IPS-18c (cell line): ENCODE results near the gene NEIL3.
"Not testable (repeated sequence)": the region's sequence is repeated elsewhere in the genome, so short reads cannot be mapped to it uniquely, and the experiment has no call there.

Experiments used
- H3K4me3 ChIP-seq: 2 replicates; pipeline ENCODE4 v1.7.0; 2013; ENCODE audit warnings: low read depth, mild to moderate bottlenecking, low read length, moderate library complexity; ENCODE audit not compliant: insufficient read depth
- H3K9me3 ChIP-seq: one replicate; pipeline ENCODE4 v1.6.1; 2013; ENCODE audit warnings: mild to moderate bottlenecking, low read length, moderate library complexity; ENCODE audit not compliant: control insufficient read depth, insufficient read depth

NEIL3 gene

DNA sequence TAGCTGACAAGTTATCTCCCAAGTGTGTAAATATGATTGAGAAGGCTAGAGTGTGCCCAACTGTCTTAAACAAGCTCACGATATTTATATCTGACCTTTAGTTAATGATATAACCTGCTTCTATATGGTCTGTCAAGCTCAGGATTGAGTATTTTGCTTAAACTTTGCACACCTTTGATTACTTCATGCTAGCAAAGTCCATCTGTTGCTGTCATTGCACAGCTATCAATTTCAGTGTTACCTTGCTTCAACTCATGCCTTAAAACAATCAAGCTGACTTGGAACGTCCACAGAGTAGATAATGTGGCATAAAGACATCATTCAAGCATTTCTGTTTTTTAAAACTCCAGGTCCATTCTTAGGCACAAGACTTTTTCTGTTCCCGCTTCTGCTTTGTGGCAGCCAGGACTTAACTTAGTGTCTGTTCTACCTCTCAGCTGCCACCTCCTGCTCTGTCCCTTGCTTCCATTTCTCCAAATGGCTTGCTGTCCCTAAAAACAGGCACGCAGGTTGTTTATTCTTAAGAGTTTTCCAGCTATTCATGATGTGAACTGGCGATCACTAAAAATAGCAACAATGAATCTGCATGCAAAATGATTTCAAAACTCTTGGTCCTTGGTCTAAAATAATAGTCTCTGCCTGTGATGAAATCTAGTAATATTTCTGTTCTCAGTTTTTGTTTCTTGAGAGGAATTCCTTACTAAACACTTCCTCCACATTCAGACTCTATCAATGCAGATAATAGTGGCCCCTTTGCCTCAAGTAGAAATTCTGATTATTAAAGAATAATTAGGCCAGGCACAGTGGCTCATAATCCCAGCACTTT lies 16.3 kb upstream of the NEIL3 start:
- Histone ChIP-seq H3K9me3 (peaks cover 4% of the 10 kb centered on the region), H3K4me3 (no peak overlapping the region)

DNA sequence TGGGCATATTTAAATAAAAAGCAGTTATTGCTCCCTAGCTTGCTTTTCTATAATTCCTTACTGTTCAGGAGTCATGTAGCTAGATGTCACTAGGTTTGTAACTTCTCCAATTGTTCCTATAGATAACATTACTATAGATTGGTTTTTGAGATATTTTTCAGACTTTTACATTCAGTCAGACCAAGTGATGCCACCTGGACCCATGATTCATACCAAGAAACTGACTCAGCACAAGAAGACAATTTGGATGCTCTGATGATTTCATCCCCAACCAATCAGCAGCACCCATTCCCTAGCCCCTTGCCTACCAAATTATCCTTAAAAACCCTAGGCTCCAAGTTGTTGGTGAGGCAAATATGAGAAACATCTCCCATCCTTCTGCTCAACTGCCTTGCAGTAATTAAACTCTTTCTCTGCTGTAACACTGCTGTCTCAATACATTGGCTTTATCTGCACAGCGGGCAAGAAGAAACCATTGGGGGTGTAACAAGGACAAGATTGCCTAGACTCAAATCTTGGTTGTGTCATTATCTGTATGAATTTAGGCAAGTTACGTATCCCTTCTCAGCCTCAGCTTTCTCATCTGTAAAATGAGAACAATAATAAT lies 11.8 kb upstream of the NEIL3 start:
- Histone ChIP-seq H3K4me3 (no peak overlapping the region), H3K9me3 (peaks cover 4% of the 10 kb centered on the region)

DNA sequence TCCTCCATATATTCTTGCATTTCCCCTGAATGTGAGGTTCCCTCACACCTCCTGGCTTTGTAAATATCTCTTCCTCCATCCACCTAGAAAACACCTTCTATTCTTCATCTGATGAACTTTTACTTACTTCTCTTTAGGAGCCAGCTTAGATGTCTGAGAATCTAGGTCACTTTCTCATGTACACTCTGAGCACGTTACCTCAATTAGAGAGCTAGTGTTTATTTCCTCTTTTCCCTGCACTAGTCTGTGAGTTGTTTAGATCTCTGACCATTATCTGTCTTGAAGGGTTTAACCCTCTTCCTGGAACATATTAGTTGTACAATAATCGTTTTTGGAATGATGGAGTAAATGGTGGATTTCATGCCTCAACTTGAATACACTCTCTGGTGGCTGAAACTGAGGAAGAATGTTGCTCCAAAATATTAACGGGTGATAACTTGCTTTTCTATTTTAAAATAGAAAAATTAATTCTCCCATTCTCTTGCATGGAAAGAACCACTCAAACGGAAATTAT lies 8.5 kb upstream of the NEIL3 start:
- Histone ChIP-seq H3K4me3 (no peak overlapping the region), H3K9me3 (peaks cover 4% of the 10 kb centered on the region)

DNA sequence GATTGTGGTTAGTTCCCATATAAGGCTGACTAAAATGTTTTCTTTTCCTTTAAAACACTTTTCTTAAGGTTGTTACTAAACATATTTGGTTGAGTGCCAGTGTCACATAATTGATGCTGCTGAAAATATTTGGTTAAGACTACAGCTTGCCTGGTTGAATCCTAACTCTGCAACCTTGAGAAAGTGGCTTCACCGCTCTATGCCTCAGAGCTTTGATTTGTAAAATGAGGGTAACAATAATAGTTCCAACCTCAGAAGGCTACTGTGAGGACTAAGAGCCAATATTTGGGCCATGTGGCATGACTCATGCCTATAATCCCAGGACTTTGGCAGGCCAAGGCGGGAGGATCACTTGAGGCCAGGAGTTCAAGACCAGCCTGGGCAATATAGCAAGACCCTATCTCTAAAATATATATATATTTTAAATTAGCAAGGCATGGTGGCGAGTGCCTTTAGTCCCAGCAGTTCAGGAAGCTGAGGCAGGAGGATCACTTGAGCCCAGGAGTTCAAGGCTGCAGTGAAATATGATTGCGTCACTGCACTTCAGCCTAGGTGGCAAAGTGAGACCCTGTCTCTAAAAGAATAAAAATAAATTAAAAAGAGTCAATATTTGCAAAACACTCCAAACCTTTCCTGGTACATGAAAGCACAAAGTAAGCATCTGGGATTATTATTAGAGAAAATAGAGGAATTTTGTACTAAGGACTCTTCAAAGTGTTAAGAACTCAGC lies 7.1 kb upstream of the NEIL3 start:
- Histone ChIP-seq H3K9me3 (peaks cover 4% of the 10 kb centered on the region), H3K4me3 (no peak overlapping the region)

DNA sequence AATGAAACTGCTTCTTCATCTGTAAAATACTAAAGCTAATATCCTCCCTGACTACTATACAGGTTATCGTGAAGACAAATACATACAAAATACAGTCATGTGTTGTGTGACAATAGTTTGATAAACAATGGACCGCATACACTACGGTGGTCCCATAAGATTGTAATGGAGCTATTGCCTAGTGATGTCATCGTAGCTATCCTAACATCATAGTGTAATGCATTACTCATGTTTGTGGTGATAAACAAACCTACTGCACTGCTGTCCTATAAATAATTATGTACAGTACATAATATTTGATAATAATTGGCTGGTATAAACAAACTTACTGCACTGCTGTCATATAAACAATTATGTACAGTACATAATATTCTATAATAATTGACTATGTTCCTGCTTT lies 5.6 kb upstream of the NEIL3 start:
- no peak overlapping the region for H3K4me3 ChIP-seq
- H3K9me3 ChIP-seq = no peaks in the 10 kb centered on the region

DNA sequence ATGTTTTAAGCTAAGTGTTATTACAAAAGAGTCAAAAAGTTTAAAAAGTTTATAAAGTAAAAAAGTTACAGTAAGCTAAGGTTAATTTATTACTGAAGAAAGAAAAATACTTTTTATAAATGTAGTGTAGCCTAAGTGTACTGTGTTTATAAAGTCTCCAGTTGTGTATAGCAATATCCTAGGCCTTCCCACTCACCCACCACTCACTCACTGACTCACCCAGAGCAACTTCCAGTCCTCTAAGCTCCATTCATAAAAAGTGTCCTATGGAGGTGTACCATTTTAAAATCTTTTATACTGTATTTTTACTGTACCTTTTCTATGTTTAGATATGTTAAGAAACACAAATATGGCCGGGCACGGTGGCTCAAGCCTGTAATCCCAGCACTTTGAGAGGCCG lies 4.8 kb upstream of the NEIL3 start:
- not testable (repeated sequence) for H3K9me3 ChIP-seq, H3K4me3 ChIP-seq

DNA sequence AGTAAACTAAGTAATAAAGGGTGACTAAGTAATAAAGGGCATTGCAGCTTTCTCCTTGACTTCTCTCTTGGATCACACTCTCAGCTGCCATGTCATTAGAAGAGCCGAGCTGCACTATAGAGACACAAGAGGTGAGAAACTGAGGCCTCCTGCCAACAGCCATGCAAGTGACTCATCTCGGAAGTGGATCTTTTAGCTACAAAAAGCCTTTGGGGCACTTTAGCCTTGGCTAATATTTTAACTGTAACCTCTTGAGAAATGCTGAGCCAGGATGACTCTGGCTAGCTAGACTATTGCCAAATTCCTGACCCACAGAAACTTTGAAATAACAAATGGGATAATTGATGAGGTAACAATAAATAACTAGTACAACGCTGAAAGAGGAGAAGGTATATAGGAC lies 1.5 kb upstream of the NEIL3 start:
- H3K9me3 ChIP-seq = no peaks in the 10 kb centered on the region
- no peak overlapping the region for H3K4me3 ChIP-seq

DNA sequence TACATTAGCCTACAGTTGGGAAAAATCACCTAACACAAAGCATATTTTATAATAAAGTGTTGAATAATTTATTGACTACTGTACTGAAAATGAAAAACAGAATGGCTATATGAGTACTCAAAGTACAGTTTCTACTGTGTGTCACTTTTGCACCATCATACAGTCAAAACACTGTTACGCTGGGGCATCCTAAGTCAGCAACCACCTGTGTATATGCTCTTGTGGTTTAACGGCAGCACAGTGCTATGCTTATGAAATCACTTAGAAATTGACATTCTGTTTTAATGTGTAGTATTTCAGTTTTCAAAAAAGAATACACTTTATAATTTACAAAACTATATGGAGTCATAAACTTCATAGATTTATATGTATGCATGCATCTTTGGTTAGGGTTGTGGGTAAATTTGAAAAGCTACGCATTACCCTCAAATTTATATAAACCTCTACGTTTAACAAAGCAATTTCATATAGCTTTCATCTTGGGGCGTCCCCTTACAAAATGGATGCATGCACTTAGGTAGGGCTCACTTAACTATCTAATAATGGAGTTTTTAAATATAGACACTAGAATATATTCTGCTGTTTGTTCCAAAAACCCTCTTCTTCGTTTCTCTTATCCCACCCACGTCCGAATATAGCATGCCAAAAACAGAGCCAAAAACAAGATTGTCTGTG lies 690 bp upstream of the NEIL3 start:
- no peaks in the 10 kb centered on the region for H3K9me3 ChIP-seq
- 0 out of 2 replicates have a peak overlapping the region, but pooled peaks have one; percentile 85 for H3K4me3 ChIP-seq

DNA sequence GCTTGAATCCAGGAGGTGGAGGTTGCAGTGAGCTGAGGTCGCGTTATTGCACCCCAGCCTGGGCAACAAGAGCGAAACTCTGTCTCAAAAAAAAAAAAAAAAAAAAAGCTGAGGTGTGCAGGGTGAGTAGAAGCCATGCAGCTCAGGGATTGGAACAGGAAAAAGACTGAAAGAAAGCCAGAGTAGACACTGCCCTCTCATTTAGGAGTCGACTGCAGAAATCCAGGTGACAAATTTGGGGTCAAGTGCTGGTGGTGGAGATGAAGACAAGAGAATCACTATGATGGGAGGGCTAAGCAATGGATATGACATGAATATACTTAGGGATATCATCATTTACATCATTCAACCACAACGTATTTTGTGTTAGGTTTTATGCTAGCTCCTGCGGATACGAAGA lies 1.9 kb downstream of the NEIL3 start:
- H3K4me3 ChIP-seq = no peak overlapping the region

DNA sequence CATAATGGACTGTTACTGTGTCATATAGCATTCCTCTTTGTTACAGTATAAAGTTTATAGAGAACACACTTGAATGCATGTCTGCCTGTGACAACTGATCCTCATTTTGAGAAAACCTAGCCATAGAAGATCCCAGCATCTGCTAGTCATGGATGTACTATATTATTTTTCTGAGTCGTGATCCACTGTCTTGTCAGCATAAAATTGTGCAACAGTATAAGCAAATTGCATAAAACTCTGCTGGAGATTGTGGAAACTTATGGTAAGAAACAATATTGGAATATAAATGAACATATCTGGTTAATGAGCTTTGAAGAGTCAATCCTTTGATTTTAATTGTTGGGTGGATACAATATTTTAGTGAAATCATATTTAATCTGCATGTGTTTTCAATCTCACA lies 3.6 kb downstream of the NEIL3 start:
- Histone ChIP-seq H3K9me3 (no peaks in the 10 kb centered on the region), H3K4me3 (no peak overlapping the region)

More for the DNA sequence above, 1.9 kb downstream of the NEIL3 start:
- no peaks in the 10 kb centered on the region for H3K9me3 ChIP-seq

DNA sequence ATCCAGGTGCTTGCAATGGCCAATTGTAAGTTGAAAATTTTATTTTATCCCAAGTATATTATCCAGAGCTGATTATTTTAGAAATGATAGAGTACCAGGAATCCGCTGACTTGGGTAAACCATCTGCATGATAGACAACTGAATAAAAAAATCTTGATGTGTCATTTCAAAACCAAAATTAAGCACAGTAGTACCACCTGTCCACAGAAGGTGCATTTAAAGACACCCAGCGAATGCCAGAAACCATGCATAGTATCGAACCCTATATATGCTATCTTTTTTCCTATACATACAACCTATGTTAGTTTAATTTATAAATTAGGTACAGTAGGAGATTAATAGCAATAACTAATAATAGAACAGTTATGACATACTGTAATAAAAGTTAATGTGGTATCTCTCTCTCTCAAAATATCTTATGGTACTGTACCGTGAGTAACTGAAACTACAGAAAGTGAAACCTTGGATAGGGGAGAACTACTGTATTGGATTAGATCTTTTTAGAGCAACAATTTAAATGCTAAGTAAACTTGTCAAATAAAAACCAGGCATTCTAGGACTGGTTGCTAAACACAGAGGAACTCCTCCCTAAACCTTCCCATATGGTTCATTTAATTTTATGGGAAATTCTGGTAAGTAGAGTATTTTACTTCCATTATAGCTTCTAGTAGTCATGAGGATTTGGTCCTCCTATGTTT lies 6.2 kb downstream of the NEIL3 start:
- H3K9me3 ChIP-seq = no peaks in the 10 kb centered on the region
- H3K4me3 ChIP-seq = no peak overlapping the region

DNA sequence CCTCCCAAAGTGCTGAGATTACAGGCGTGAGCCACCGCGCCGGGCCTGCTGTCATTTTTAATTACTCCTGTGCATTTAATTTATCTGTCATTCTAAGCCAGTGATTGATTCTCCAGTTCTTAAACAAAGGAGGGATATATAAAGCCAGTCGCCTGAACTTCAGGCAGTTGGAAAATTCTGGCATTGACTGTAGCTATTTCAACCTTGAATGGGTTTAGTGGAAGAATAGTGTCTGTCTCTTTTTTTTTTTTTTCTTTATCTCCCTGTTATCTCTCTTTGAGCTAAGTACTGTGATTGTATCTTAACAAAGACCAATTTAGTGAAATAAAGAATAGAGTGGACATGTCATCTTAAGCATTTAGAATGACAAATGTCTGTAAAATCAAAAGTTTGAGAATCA lies 11.0 kb downstream of the NEIL3 start:
- Histone ChIP-seq H3K4me3 (no peak overlapping the region), H3K9me3 (no peaks in the 10 kb centered on the region)

DNA sequence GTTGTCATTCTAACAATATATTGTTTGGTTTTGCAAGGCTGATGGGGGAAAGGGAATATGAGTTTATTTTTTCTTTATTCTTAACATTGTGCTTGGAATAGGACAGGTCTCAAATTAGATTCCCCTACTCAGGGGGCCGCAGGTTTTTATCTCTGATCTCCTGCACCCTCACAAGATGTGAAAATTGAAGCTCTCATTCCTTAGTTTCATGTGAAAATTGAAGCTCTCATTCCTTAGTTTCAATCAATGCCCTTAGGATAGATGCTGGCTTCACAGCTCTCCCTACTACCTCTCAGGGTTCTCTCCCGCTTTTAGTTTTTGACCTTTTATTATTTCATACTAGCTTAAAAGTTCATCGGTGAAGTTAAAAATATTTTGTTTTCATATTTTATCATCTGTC lies 12.0 kb downstream of the NEIL3 start:
- H3K4me3 ChIP-seq = no peak overlapping the region
- no peaks in the 10 kb centered on the region for H3K9me3 ChIP-seq

DNA sequence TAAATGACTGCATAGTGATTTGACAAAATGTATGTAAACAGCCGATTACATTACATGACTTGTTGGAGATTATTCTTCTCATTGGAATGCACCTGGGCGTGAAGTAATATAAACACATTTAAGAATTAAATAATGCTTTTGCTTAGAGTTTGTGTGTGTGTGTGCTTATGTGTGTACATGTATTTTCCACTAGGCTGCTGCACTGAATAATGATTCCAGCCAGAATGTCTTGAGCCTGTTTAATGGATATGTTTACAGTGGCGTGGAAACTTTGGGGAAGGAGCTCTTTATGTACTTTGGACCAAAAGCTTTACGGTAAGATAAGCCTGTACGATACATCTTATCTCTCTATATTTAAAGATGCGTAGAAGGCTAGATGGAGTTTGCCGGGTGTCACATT lies 12.6 kb downstream of the NEIL3 start:
- H3K4me3 ChIP-seq = no peak overlapping the region
- no peaks in the 10 kb centered on the region for H3K9me3 ChIP-seq

DNA sequence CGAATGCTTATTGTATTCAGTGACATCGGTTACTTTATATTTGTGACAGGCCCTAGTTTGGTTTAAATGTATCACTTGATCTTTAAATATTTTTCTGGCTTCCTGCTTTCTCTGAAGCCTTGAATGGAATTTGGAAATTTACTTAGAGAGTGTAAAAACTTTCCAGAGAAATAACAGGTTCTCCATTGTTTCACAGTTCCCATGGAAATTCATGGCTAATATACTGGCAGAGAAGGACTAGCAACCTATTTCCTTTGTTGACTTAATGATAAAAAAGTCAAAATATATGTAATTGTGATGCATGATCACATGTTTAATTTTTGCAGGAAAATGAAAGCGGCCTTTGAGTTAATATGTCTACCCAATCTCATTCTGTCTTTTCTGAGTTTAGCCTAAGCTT lies 13.2 kb downstream of the NEIL3 start:
- Histone ChIP-seq H3K4me3 (no peak overlapping the region), H3K9me3 (no peaks in the 10 kb centered on the region)

DNA sequence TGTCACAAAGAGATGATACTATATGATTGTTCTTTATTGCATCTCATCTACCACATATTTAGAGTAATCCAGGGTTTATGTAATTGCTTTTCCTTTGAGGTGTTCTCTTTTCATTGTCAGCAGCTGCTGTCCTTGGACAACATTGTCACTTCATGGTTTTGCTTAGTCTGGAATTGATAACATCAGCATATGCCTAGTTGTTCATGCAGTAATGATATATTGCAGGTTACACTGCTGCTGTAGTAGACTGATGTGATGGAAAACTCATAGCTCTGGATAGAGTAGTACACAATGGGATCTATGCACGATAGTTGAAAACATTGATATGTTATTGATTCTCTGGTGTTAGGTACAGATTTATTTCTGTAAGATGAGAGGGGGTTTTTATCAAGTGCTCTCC lies 13.7 kb downstream of the NEIL3 start:
- H3K9me3 ChIP-seq = no peaks in the 10 kb centered on the region
- no peak overlapping the region for H3K4me3 ChIP-seq

DNA sequence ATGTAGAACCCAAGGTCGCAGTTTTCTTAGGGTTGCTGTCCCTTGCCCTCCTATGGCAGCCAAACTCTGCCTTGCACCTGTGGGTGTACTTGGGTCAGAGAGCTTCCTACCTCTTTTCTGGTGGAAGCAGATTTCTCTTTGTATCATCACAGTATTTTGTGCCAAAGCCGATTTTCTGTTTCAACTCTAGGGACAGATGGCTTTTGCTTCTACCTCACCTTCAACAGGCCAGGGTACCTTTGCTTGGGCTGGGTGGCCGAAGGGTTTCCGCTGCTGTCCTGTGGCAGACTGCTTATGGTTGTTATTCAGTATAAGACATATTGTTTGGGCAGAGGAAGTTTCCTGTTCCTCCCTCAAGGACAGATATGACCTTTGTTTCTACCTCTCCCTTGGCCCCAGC lies 22.4 kb downstream of the NEIL3 start:
- Histone ChIP-seq H3K9me3 (no peaks in the 10 kb centered on the region), H3K4me3 (no peak overlapping the region)
